ENCODE data around the gene THSD4. TPM values are rescaled to one million over a fixed set of nuclear protein-coding genes. Genes with fewer than 3 reads are reported as not detected.

THSD4 gene
- total RNA-seq, 1 donor from 2014 or later = 151 TPM

GRCh38 chr15:71802770-71803169 lies 687.5 kb downstream of the THSD4 start:
- no peaks in the 10 kb centered on the region for H3K36me3 ChIP-seq
- DNase-seq (ENCODE audit: low spot score in 2 of 2) = peak in 1 of 2 donors; percentile 56
- intact Hi-C loops (cut with DNase I) = loop anchor here (5.0 to 10.0 kb wide), 4 partner anchors 150 to 910 kb away; partner anchors contain the start of genes LRRC49 and THAP10
- no peak overlapping the region for H3K4me3 ChIP-seq
- H3K27me3 ChIP-seq = no peaks in the 10 kb centered on the region
- peaks cover 0 to 7% of the 10 kb centered on the region in 2 donors for H3K4me1 ChIP-seq
- no peak overlapping the region for H3K27ac ChIP-seq
- TF ChIP-seq CTCF (IDR thresholded peaks at IDR 0.05) = peak in 1 of 3 experiments; percentile 11
- H3K9me3 ChIP-seq = no peaks in the 10 kb centered on the region

- no peak for TF ChIP-seq CTCF (IDR thresholded peaks at IDR 0.05)
- intact Hi-C loops (cut with DNase I) = loop anchor here (5.0 to 10.0 kb wide), 4 partner anchors 152 to 912 kb away; partner anchors contain the start of genes LRRC49 and THAP10
These were observed 689.0 kb downstream of the THSD4 start for GRCh38 chr15:71804226-71804625.

GRCh38 chr15:71804695-71805470 lies 689.6 kb downstream of the THSD4 start:
- Histone ChIP-seq H3K36me3 (no peaks in the 10 kb centered on the region), H3K4me1 (peaks cover 0 to 7% of the 10 kb centered on the region in 2 donors), H3K27me3 (no peaks in the 10 kb centered on the region), H3K4me3 (no peak overlapping the region), H3K27ac (no peak overlapping the region), H3K9me3 (no peaks in the 10 kb centered on the region)
- intact Hi-C loops (cut with DNase I) = loop anchor here (5.0 to 10.0 kb wide), 4 partner anchors 153 to 913 kb away; partner anchors contain the start of genes LRRC49 and THAP10
- no peak for TF ChIP-seq CTCF (IDR thresholded peaks at IDR 0.05)
- DNase-seq (ENCODE audit: low spot score in 2 of 2) = no peak

More at GRCh38 chr15:71804226-71804625, 689.0 kb downstream of the THSD4 start:
- Histone ChIP-seq H3K36me3 (no peaks in the 10 kb centered on the region), H3K4me1 (peaks cover 0 to 7% of the 10 kb centered on the region in 2 donors), H3K27me3 (no peaks in the 10 kb centered on the region), H3K9me3 (no peaks in the 10 kb centered on the region), H3K27ac (no peak overlapping the region), H3K4me3 (no peak overlapping the region)
- no peak for DNase-seq (ENCODE audit: low spot score in 2 of 2)

- H3K36me3 ChIP-seq = no peaks in the 10 kb centered on the region
- peaks cover 0 to 7% of the 10 kb centered on the region in 2 donors for H3K4me1 ChIP-seq
- no peak overlapping the region for H3K4me3 ChIP-seq
- intact Hi-C loops (cut with DNase I) = loop anchor here (10.0 kb wide), 1 partner anchor 832 kb away; no protein-coding TSS in a partner anchor
- DNase-seq (ENCODE audit: low spot score in 2 of 2) = no peak
- no peak for TF ChIP-seq CTCF (IDR thresholded peaks at IDR 0.05)
- H3K9me3 ChIP-seq = no peaks in the 10 kb centered on the region
- H3K27me3 ChIP-seq = no peaks in the 10 kb centered on the region
- H3K27ac ChIP-seq = peak overlapping the region in 1 of 2 donors; percentile 7
These were observed 691.2 kb downstream of the THSD4 start for GRCh38 chr15:71806452-71806931.

GRCh38 chr15:71807125-71807629 lies 691.9 kb downstream of the THSD4 start:
- no peaks in the 10 kb centered on the region for H3K36me3 ChIP-seq
- H3K27me3 ChIP-seq = no peaks in the 10 kb centered on the region
- no peak for TF ChIP-seq CTCF (IDR thresholded peaks at IDR 0.05)
- H3K4me3 ChIP-seq = no peak overlapping the region
- DNase-seq (ENCODE audit: low spot score in 2 of 2) = no peak
- no peaks in the 10 kb centered on the region for H3K9me3 ChIP-seq
- intact Hi-C loops (cut with DNase I) = loop anchor here (10.0 kb wide), 1 partner anchor 832 kb away; no protein-coding TSS in a partner anchor
- H3K4me1 ChIP-seq = peaks cover 0 to 7% of the 10 kb centered on the region in 2 donors
- H3K27ac ChIP-seq = peak overlapping the region in 1 of 2 donors; percentile 37

Measured in ascending aorta (tissue), 2 donors.